ENCODE data around the gene WNK2.

GRCh38 chr9:93259490-93260262, 75.7 kb downstream of the WNK2 start:
- TF ChIP-seq, protein P1, sequence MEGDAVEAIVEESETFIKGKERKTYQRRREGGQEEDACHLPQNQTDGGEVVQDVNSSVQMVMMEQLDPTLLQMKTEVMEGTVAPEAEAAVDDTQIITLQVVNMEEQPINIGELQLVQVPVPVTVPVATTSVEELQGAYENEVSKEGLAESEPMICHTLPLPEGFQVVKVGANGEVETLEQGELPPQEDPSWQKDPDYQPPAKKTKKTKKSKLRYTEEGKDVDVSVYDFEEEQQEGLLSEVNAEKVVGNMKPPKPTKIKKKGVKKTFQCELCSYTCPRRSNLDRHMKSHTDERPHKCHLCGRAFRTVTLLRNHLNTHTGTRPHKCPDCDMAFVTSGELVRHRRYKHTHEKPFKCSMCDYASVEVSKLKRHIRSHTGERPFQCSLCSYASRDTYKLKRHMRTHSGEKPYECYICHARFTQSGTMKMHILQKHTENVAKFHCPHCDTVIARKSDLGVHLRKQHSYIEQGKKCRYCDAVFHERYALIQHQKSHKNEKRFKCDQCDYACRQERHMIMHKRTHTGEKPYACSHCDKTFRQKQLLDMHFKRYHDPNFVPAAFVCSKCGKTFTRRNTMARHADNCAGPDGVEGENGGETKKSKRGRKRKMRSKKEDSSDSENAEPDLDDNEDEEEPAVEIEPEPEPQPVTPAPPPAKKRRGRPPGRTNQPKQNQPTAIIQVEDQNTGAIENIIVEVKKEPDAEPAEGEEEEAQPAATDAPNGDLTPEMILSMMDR (conservative IDR thresholded peaks at IDR 0.05 in 1 of 2, IDR thresholded peaks at IDR 0.05 in 1 of 2; ENCODE audit: extremely low read depth in 1 of 2, insufficient read depth in 1 of 2, low read depth in 1 of 2, low read length in 2 of 2), result no peak
- no peak for TF ChIP-seq EZH2 (IDR thresholded peaks at IDR 0.05; ENCODE audit: borderline replicate concordance, low read length)

Measured in mammary epithelial cell (primary cell).